GM23338 (cell line): ENCODE measurements around the gene EXOC4. TPM values are rescaled to one million over a fixed set of nuclear protein-coding genes. Genes with fewer than 3 reads are reported as not detected.

ENCODE experiments used
- ATAC-seq: fragments of 200-7000 bp; cut with Tn5 transposase; 3 replicates; pipeline ENCODE4 v1.9.1; 2020
- DNase-seq: peaks from one replicate; pipeline ENCODE4 v3.0.0-alpha.2; 2015; ENCODE audit warnings: low spot score
- H2AFZ ChIP-seq: fragments of 200-600 bp; sonication (generic); 2 replicates; pipeline ENCODE4 v1.8.0; 2016; ENCODE audit warnings: antibody characterized with exemption, mild to moderate bottlenecking, moderate library complexity
- H3F3A ChIP-seq: fragments of 200-600 bp; sonication (generic); replicated peaks from 2 replicates; pipeline ENCODE4 v1.8.0; 2017; ENCODE audit warnings: antibody characterized with exemption, mixed run types, low read depth
- H3K27ac ChIP-seq: fragments of 200-600 bp; sonication (generic); 2 replicates; pipeline ENCODE4 v1.6.1; 2016; ENCODE audit warnings: low read depth
- H3K27me3 ChIP-seq: fragments of 200-600 bp; sonication (generic); 2 replicates; pipeline ENCODE4 v1.8.0; 2016; ENCODE audit warnings: mild to moderate bottlenecking, mixed run types, moderate library complexity; ENCODE audit not compliant: insufficient read depth
- H3K36me3 ChIP-seq: fragments of 200-600 bp; sonication (generic); 2 replicates; pipeline ENCODE4 v1.8.0; 2016; ENCODE audit warnings: mild to moderate bottlenecking; ENCODE audit not compliant: insufficient read depth
- H3K4me1 ChIP-seq: fragments of 200-600 bp; sonication (generic); 2 replicates; pipeline ENCODE4 v1.8.0; 2016; ENCODE audit warnings: mild to moderate bottlenecking, moderate library complexity; ENCODE audit not compliant: insufficient read depth
- H3K4me2 ChIP-seq: fragments of 200-600 bp; sonication (generic); 2 replicates; pipeline ENCODE4 v1.7.1; 2017; ENCODE audit warnings: mixed run types
- H3K4me3 ChIP-seq: fragments of 200-600 bp; sonication (generic); 2 replicates; pipeline ENCODE4 v1.6.1; 2016; ENCODE audit warnings: mixed run types
- H3K79me2 ChIP-seq: fragments of 200-600 bp; sonication (generic); replicated peaks from 2 replicates; pipeline ENCODE4 v1.8.0; 2017; ENCODE audit warnings: mild to moderate bottlenecking; ENCODE audit not compliant: insufficient read depth
- H3K9me2 ChIP-seq: fragments of 200-600 bp; sonication (generic); 2 replicates; pipeline ENCODE4 v1.8.0; 2017; ENCODE audit not compliant: insufficient read depth
- H4K20me1 ChIP-seq: fragments of 200-600 bp; sonication (generic); replicated peaks from 2 replicates; pipeline ENCODE4 v1.8.0; 2017; ENCODE audit warnings: mild to moderate bottlenecking; ENCODE audit not compliant: insufficient read depth
- H3K27ac Mint-ChIP-seq: 2 replicates; pipeline ENCODE4 v1.8.0; 2020; ENCODE audit warnings: inconsistent platforms, mild to moderate bottlenecking, moderate library complexity, mixed read lengths
- H3K27me3 Mint-ChIP-seq: 3 replicates; pipeline ENCODE4 v1.8.0; 2022; ENCODE audit warnings: low read depth, mild to moderate bottlenecking, moderate library complexity, mixed read lengths, inconsistent platforms; ENCODE audit not compliant: insufficient read depth, poor library complexity
- H3K36me3 Mint-ChIP-seq: 3 replicates; pipeline ENCODE4 v1.8.0; 2021; ENCODE audit warnings: low read depth, mild to moderate bottlenecking, inconsistent platforms, moderate library complexity, mixed read lengths
- H3K4me1 Mint-ChIP-seq: 3 replicates; pipeline ENCODE4 v1.8.0; 2020; ENCODE audit warnings: mild to moderate bottlenecking, inconsistent platforms, mixed read lengths
- H3K4me3 Mint-ChIP-seq: 3 replicates; pipeline ENCODE4 v1.8.0; 2021; ENCODE audit warnings: moderate library complexity, mild to moderate bottlenecking, inconsistent platforms, mixed read lengths
- H3K9me3 Mint-ChIP-seq: 3 replicates; pipeline ENCODE4 v1.8.0; 2020; ENCODE audit warnings: moderate library complexity, mild to moderate bottlenecking, inconsistent platforms, mixed read lengths
- CREB1 ChIP-seq: fragments of 250-450 bp; sonication (Bioruptor Pico); IDR thresholded peaks from 2 replicates; pipeline ENCODE4 v1.5.0; 2020; ENCODE audit warnings: low read depth, mild to moderate bottlenecking, moderate library complexity
- JUNB ChIP-seq: IDR thresholded peaks from one replicate; pipeline ENCODE4 v1.6.1; 2016; ENCODE audit warnings: antibody characterized with exemption; ENCODE audit not compliant: unreplicated experiment
- NANOG ChIP-seq: IDR thresholded peaks from 2 replicates; pipeline ENCODE4 v1.6.1; 2016; ENCODE audit warnings: antibody characterized with exemption, borderline replicate concordance
- REST ChIP-seq: IDR thresholded peaks from one replicate; pipeline ENCODE4 v1.6.1; 2018; ENCODE audit warnings: antibody characterized with exemption; ENCODE audit not compliant: unreplicated experiment
- STAT1 ChIP-seq: IDR thresholded peaks from one replicate; pipeline ENCODE4 v1.6.1; 2016; ENCODE audit warnings: antibody characterized with exemption; ENCODE audit not compliant: unreplicated experiment
- ZNF114 ChIP-seq: fragments of 250-450 bp; sonication (Bioruptor Pico); IDR thresholded peaks from 2 replicates; pipeline ENCODE4 v1.5.0; 2020; ENCODE audit warnings: mild to moderate bottlenecking, moderate library complexity
- ZNF331 ChIP-seq: fragments of 250-450 bp; sonication (Bioruptor Pico); IDR thresholded peaks from 2 replicates; pipeline ENCODE4 v1.5.0; 2020; ENCODE audit warnings: low read depth, mild to moderate bottlenecking, moderate library complexity
- polyA plus RNA-seq: library from polyadenylated mRNA; unstranded; fragments of >200 nt; fragmentation: Nextera tagmentation; extraction: Ambion mirVana; gene quantifications from 2 replicates; pipeline ENCODE4 v1.2.1, GENCODE V29; 2016
- total RNA-seq: library from RNA; depleted of rRNA; stranded (reverse); fragments of >200 nt; shearing (Covaris generic); gene quantifications from 2 replicates; pipeline ENCODE4 v1.2.3, GENCODE V29; 2014
- TF ChIP-seq, protein P1 (sequence below): IDR thresholded peaks from 2 replicates; pipeline ENCODE4 v1.6.1; 2016; ENCODE audit warnings: antibody characterized with exemption
- TF ChIP-seq, protein P2 (sequence below), 2 experiments: fragments of 200-600 bp in 1 of 2; sonication (generic) in 1 of 2; conservative IDR thresholded peaks; 2 replicates each; pipeline versions ENCODE4 v1.5.1 to v1.6.1; 2016 to 2017; ENCODE audit warnings: antibody characterized with exemption in 2 of 2, low read depth in 2 of 2, mild to moderate bottlenecking in 2 of 2, moderate library complexity in 1 of 2

The EXOC4 gene
- total and polyA plus RNA-seq, 2 experiments from 2014 or later, result 37.5 to 52.7 TPM

- Histone ChIP-seq H3K79me2 (no peaks in the 10 kb centered on the region), H3K4me2 (no peak overlapping the region), H3K4me1 (peaks cover under 1% of the 10 kb centered on the region; the same call in 1 of the 2 replicates), H2AFZ (no peak overlapping the region), H3K9me2 (no peaks in the 10 kb centered on the region), H3K36me3 (no peaks in the 10 kb centered on the region), H3K27ac (no peak overlapping the region), H3K4me3 (no peak overlapping the region), H3F3A (no peaks in the 10 kb centered on the region), H4K20me1 (no peaks in the 10 kb centered on the region), H3K27me3 (no peaks in the 10 kb centered on the region)
- peaks cover 5% of the 10 kb centered on the region; the same call in 2 of the 3 replicates for H3K9me3 Mint-ChIP-seq
- H3K27ac Mint-ChIP-seq, result no peak overlapping the region
- ATAC-seq (no peak), DNase-seq (no peak)
- TF ChIP-seq CREB1 (CRISPR knock-in tag) (no peak), ZNF114 (CRISPR knock-in tag) (no peak), STAT1 (no peak), JUNB (no peak), NANOG (no peak)
- TF ChIP-seq, protein P1, sequence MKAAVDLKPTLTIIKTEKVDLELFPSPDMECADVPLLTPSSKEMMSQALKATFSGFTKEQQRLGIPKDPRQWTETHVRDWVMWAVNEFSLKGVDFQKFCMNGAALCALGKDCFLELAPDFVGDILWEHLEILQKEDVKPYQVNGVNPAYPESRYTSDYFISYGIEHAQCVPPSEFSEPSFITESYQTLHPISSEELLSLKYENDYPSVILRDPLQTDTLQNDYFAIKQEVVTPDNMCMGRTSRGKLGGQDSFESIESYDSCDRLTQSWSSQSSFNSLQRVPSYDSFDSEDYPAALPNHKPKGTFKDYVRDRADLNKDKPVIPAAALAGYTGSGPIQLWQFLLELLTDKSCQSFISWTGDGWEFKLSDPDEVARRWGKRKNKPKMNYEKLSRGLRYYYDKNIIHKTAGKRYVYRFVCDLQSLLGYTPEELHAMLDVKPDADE, result no peak
- H3K4me1 Mint-ChIP-seq, result peaks cover 5% of the 10 kb centered on the region; the same call in 2 of the 3 replicates
- no peaks in the 10 kb centered on the region for H3K27me3 Mint-ChIP-seq
- peaks cover 11% of the 10 kb centered on the region; the same call in 2 of the 3 replicates for H3K36me3 Mint-ChIP-seq
- H3K4me3 Mint-ChIP-seq, result no peak overlapping the region
Measured at GRCh38 chr7:133830081-133830480, 577.2 kb downstream of the EXOC4 start.

GRCh38 chr7:133836666-133837065 lies 583.8 kb downstream of the EXOC4 start:
- Histone ChIP-seq H3K27me3 (no peaks in the 10 kb centered on the region), H2AFZ (no peak overlapping the region), H4K20me1 (no peaks in the 10 kb centered on the region), H3K4me2 (no peak overlapping the region), H3K36me3 (no peaks in the 10 kb centered on the region), H3K27ac (no peak overlapping the region), H3K9me2 (no peaks in the 10 kb centered on the region), H3K79me2 (no peaks in the 10 kb centered on the region), H3K4me3 (no peak overlapping the region), H3F3A (no peaks in the 10 kb centered on the region), H3K4me1 (peaks cover 3% of the 10 kb centered on the region; the same call in 1 of the 2 replicates)
- no peaks in the 10 kb centered on the region for H3K27me3 Mint-ChIP-seq
- ATAC-seq (no peak), DNase-seq (no peak)
- peak overlapping the region; percentile 54; the same call in 1 of the 2 replicates for H3K27ac Mint-ChIP-seq
- no peak overlapping the region for H3K4me3 Mint-ChIP-seq
- peaks cover 27% of the 10 kb centered on the region for H3K4me1 Mint-ChIP-seq
- peaks cover 5% of the 10 kb centered on the region; the same call in 2 of the 3 replicates for H3K9me3 Mint-ChIP-seq
- H3K36me3 Mint-ChIP-seq, result peaks cover 8% of the 10 kb centered on the region; the same call in 2 of the 3 replicates
- TF ChIP-seq STAT1 (no peak), REST (no peak), ZNF331 (CRISPR knock-in tag) (no peak), CREB1 (CRISPR knock-in tag) (no peak)
- TF ChIP-seq, protein P1, result no peak
- TF ChIP-seq, protein P2, sequence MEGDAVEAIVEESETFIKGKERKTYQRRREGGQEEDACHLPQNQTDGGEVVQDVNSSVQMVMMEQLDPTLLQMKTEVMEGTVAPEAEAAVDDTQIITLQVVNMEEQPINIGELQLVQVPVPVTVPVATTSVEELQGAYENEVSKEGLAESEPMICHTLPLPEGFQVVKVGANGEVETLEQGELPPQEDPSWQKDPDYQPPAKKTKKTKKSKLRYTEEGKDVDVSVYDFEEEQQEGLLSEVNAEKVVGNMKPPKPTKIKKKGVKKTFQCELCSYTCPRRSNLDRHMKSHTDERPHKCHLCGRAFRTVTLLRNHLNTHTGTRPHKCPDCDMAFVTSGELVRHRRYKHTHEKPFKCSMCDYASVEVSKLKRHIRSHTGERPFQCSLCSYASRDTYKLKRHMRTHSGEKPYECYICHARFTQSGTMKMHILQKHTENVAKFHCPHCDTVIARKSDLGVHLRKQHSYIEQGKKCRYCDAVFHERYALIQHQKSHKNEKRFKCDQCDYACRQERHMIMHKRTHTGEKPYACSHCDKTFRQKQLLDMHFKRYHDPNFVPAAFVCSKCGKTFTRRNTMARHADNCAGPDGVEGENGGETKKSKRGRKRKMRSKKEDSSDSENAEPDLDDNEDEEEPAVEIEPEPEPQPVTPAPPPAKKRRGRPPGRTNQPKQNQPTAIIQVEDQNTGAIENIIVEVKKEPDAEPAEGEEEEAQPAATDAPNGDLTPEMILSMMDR (conservative IDR thresholded peaks at IDR 0.05; ENCODE audit: low read depth in 2 of 2), result no peak
